GM18868 (cell line): Measurements from ENCODE around the gene PFKFB4.
"Not testable (repeated sequence)": the region's sequence is repeated elsewhere in the genome, so short reads cannot be mapped to it uniquely, and the experiment has no call there.

Experiments used
- ATAC-seq: cut with Tn5 transposase; IDR thresholded peaks from one replicate; pipeline ENCODE4 v1.9.1; 2021; ENCODE audit warnings: mild to moderate bottlenecking, moderate library complexity; ENCODE audit not compliant: unreplicated experiment

PFKFB4 gene

GRCh38 chr3:48535578-48535977, 21.0 kb downstream of the PFKFB4 start:
- ATAC-seq, result no peak

DNA sequence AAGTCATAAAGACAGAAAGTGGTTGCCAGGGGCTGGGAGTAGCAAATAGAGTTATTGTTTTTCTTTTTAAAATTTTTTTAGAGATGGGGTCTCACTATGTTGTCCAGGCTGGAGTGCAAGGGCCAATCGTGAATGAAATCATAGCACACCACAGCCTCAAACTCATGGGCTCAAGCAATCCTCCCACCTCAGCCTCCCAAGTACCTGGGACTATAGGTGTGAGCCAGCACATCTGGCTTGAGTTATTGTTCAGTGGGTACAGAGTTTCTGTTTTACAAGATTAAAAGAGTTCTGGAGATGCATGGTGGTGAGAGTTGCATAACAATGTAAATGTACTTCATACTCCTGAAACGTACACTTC, 23.6 kb downstream of the PFKFB4 start:
- ATAC-seq, result no peak

DNA sequence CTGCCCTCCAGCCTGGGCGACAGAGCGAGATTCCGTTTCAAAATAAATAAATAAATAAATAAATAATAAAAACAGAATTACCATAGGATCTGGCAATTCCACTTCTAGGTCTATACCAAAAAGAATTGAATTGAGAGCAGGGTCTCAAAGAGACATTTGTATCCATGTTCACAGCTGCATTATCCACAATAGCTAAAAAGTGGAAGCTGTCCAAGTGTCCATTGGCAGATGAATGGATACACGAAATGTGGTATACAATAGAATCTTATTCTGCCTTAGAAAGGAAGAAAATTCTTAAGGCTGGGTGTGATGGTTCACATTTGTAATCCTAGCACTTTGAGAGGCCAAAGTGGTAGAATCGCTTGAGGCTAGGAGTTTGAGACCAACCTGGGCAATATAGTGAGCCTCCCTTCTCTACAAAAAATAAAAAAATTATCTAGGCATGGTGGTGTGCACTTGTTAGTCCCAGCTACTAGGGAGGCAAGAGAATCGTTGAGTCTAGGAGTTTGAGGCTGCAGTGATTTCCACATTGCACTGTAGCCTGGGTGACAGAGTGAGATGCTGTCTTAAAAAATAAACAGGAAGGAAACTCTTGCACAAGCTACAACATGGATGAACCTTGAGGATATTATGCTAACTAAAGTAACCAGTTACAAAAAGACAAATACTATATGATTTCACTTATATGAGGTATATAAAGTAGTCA, 24.2 kb downstream of the PFKFB4 start:
- ATAC-seq, result no peak

DNA sequence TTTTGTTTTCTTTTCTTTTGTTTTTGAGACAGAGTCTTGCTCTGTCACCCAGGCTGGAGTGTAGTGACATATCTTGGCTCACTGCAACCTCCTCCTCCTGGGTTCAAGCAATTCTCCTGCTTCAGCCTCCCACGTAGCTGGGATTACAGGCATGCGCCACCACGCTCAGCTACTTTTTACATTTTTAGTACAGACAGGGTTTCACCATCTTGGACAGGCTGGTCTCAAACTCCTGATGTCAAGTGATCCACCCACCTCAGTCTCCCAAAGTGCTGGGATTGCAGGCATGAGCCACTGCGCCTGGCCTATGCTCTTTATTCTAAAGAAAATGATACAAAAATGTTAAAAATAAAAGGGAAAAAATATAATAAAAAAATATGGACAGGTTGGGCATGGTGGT, 25.9 kb downstream of the PFKFB4 start:
- ATAC-seq, result not testable (repeated sequence)

GRCh38 chr3:48528754-48529153, 27.8 kb downstream of the PFKFB4 start:
- ATAC-seq, result no peak

GRCh38 chr3:48528048-48528447, 28.6 kb downstream of the PFKFB4 start:
- no peak for ATAC-seq

- no peak for ATAC-seq
These were observed 31.6 kb downstream of the PFKFB4 start for GRCh38 chr3:48524970-48525369.

GRCh38 chr3:48521635-48522034, 35.0 kb downstream of the PFKFB4 start:
- no peak for ATAC-seq

DNA sequence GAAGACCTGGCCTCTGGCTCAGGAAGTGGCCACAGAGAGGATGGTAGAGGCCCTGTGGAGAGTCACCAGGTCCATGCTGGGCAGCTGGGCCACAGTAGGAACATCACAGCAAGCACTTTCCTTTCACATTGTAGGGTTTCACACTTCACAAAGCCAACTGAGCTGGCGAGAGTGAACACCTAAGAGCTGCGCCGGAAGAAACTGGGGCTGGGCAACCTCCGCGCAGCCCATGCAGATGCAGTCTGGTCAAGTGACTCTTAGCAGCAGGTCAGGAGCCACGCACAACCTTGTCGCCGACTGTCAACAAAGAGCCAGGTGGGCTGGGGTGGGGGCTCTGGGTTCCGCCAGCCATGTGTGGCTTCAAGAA, 37.3 kb downstream of the PFKFB4 start:
- ATAC-seq, result no peak

DNA sequence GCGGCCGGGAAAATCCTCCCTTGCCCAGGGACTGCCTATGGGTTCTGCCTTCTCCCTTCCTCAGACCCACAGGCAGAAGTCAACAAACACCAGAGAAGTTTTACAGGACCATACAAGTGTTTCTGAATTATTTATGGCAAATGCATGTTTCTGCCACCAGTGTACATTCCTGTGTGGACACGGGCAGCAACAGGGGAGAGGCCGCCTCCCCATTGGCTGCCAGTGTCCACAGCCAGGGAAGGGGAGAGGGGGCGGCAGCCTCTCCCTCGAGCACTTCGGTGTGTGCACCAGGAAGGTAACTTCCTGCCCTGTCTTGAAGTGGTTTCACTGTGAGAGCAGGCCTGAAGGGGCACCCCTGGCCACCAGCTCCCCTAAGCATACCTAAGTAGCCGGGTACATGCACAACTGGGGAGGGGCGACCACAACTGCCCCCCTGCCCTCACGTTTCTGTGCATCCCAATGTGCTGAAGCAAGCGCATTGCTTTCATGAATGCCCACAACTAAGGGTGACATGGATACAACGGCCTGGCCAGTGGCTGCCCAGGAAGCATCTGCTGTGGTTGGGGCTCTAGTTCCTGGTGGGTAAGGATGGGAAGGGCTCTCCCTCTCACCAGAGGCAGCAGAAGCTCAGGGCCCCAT, 37.8 kb downstream of the PFKFB4 start:
- no peak for ATAC-seq

- ATAC-seq, result no peak
These were observed 38.5 kb downstream of the PFKFB4 start for GRCh38 chr3:48518069-48518468.

GRCh38 chr3:48516571-48516970, 40.0 kb downstream of the PFKFB4 start:
- ATAC-seq, result no peak

GRCh38 chr3:48514431-48515227, 42.0 kb downstream of the PFKFB4 start:
- no peak for ATAC-seq

DNA sequence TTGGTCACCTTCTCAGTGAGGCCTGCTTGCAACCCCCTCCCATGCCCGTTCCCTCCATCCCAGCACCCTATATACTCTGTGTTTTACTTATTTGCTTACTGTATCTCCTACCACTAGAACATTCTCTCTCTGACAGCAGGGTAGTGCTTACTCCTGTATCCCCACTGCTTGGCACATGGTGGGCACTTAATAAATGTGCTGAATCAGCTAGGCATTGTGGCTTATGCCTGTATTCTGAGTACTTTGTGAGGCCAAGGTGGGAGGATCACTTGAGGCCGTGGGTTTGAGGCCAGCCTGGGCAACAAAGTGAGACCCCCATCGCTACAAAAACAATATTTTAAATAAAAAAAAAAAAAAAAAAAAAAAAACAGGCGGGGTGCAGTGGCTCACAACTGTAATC, 45.1 kb downstream of the PFKFB4 start:
- ATAC-seq, result no peak

GRCh38 chr3:48507256-48508061, 49.1 kb downstream of the PFKFB4 start:
- ATAC-seq, result peak; percentile 66

DNA sequence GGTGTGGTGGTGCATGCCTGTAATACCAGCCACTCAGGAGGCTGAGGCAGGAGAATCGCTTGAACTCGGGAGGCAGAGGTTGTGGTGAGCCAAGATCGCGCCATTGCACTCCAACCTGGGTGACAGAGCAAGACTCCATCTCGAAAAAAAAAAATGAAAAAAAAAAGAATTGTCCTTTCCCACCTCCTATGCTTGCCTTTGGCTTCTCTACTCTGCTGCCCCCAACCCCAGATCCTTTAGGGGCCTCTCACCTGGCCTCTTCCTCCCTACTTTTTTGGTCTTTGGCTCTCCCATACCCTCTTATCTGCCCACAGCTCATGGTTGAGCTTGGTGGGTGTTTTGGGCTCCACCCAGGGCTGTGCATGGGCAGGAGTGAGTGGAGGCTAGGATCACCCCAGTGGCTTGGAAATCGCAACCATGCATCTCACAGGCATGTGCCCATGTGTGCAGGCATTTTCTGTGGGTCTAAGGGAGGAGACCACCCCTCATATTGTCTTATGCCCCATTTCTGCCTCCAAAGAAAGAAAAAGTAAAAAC, 50.6 kb downstream of the PFKFB4 start:
- ATAC-seq, result no peak

DNA sequence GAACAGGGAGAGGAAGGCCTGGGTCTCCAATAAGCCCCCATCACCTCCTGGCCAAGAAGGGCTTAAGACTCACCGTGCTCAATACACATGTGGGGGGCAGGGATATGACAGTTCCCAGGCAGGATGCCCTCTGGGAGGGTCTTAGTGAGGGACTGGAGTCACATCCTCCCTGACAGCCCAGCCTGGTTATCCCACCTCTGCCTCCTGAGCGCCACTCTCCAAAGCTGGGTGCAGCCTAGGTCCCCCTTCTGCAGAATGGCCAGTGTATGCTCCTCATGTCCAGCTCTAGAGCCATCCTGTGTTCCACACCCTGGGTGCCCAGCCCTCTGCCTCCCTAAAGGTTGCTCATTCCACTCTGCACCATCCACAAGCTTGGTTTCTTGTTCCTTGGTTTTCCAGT, 51.5 kb downstream of the PFKFB4 start:
- ATAC-seq, result no peak

DNA sequence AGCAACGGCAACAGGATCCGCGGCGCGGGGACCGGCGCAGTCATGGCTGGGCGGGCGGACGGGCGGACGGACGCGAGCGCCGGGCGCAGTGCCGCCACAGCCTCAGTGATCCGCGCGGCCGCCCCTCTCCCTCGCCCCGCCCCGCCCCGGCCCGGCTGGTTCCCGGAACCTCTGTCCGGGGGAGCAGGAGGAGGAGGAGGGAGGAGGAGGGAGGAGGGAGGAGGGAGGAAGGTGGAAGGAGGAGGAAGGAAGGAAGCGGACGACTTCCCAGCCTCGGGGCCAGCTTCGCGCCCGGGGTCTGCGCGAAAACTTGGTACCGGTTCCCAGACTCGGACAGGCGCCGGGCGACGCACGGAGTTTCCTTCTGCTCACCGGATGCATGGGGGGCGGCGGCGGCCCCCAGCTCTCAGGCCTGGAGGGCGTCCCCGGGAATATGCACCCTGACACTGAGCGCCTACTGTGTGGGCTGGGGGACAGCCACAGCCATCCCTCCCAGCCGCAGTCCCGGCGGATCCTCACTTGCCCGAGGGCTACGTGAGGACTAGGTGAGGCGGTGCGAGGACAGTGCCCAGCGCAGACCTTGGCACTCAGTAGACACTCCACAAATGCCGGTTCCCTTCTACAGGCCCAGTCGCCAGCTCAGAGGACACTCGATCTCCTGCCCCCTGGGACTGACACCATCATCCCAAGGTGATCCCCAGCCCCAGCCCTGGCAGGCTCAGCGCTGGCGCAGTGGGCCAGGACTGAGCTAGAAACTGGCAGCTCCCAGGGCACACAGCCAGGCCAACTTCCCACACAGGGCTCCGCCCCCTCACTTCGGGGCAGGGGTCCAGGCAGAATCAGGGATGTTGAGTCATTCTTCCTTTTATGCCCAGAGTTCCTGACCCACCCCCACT, 52.3 kb downstream of the PFKFB4 start, which contains the start of gene SHISA5:
SHISA5 (minus strand) TSS at position 124 of the 896 bp plus-strand sequence; CDS start at position 44, 80 bp downstream.
- ATAC-seq, result no peak

- no peak for ATAC-seq
These were observed 53.1 kb downstream of the PFKFB4 start for GRCh38 chr3:48503401-48504050.
